HG03439 (cell line): ENCODE results near the gene FNBP1L.

Source experiments
- ATAC-seq: cut with Tn5 transposase; IDR thresholded peaks from one replicate; pipeline ENCODE4 v1.9.1; 2021; ENCODE audit warnings: mild to moderate bottlenecking, moderate library complexity; ENCODE audit not compliant: unreplicated experiment

Gene FNBP1L

DNA sequence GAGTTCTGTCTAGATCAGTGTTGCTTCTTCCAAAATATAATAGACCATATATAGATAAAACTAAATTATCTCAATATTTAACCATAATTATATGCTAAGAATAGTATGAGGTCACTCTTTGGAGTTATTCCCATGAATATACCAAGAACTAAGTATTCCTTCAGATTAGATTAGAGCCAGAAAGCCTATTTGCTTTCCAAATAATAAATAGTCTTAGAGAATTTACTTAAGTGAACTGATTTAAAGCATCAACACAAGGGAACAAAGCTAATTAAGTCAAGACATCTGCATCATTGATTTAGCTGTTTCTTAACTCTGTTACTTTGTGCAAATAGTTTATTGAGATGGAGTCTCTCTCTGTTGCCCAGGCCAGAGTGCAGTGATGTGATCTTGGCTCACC lies 35.7 kb downstream of the FNBP1L start:
- no peak for ATAC-seq

- ATAC-seq: no peak
Observed at GRCh38 chr1:93488207-93488606, 40.3 kb downstream of the FNBP1L start.

DNA sequence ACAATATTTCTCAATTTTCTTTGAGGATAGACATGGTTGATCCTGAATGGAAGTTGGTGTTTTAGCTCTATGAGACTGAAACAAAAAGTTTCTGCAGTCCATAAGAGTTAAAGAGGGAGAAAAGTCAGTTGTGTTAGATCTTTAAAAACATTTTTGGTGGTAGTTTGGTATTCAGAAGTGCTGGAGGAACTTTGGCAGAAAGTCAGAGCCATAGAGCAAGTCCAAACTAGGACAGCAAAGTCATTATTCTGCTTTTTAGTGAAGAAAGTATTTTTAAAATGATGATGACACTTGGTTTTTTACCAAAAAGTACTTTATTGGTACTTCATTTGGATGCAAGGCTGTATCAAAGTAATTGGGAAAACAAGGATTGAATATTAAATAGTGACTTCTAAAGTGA lies 41.8 kb downstream of the FNBP1L start:
- no peak for ATAC-seq

- no peak for ATAC-seq
Observed at GRCh38 chr1:93490357-93490756, 42.4 kb downstream of the FNBP1L start.

- ATAC-seq: no peak
Observed at GRCh38 chr1:93495911-93496310, 48.0 kb downstream of the FNBP1L start.

GRCh38 chr1:93496520-93496919 lies 48.6 kb downstream of the FNBP1L start:
- no peak for ATAC-seq

GRCh38 chr1:93499075-93499474 lies 51.2 kb downstream of the FNBP1L start:
- no peak for ATAC-seq

- ATAC-seq: no peak
Observed at GRCh38 chr1:93499533-93499932, 51.6 kb downstream of the FNBP1L start.

- ATAC-seq: no peak
Observed at GRCh38 chr1:93500275-93500674, 52.4 kb downstream of the FNBP1L start.

DNA sequence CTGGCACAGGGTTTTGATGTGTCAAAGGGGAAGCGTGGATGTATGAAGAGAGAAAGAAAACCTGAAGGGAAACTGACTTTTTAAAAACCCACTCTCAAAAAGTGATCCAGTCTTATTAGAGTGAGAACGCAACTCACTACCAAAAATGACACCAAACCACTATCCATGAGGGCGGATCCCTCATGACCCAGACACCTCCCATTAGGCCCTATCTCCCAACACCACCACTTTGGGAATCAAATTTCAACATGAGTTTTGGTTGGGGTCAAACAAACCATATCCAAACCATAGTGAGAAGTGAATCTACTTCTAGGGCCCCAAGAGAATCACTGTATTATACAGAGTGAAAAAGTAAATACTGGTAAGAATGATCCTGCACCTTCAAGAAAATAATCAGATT lies 53.5 kb downstream of the FNBP1L start:
- no peak for ATAC-seq

DNA sequence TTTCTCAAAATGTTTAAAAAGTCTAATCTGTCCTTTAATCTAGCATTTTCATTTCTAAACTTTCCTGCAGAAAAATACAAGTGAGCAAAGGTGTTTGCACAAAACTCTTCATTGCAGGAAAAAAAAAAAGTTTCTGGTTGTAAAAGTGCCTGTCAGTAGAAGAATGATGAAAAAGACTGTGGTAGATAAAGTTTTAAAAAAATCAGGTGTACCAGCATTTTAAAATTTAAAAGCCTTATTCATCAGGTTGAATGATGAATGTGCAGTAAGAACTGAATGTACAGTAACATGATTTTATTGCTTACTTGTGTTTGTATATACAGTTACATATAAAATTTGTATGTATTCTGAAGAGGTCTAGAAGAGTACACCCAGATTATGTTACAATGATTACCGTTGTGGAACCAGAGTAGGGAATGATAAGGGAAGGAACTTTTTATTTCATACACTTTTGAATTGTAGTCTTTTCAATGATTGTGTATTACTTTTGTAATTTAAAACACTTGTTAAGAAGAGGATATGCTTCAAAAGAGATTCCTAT lies 54.0 kb downstream of the FNBP1L start:
- no peak for ATAC-seq

- no peak for ATAC-seq
Observed at GRCh38 chr1:93502571-93502970, 54.7 kb downstream of the FNBP1L start.

- no peak for ATAC-seq
Observed at GRCh38 chr1:93503163-93503562, 55.2 kb downstream of the FNBP1L start.

- ATAC-seq: no peak
Observed at GRCh38 chr1:93503816-93504215, 55.9 kb downstream of the FNBP1L start.

- no peak for ATAC-seq
Observed at GRCh38 chr1:93504247-93505033, 56.5 kb downstream of the FNBP1L start.

DNA sequence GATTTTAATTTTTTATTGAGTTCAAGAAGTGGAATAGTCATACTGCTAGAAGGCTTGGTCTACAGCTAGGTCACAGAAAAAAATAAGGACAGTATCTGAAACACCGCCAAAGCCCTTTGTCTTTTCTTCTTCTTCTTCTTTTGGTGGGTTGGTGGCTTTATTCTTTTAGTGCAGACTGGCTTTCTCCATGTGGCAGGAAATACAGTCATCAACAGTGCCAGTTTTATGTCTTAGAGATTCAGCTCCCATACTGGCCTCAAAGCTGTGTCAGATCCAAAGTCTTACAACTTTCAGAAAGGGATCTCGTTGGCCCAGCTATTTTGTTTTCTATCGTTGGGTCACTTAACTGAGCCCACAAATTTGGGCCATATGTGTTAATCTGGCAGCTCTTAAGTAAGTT lies 58.2 kb downstream of the FNBP1L start:
- ATAC-seq: no peak

DNA sequence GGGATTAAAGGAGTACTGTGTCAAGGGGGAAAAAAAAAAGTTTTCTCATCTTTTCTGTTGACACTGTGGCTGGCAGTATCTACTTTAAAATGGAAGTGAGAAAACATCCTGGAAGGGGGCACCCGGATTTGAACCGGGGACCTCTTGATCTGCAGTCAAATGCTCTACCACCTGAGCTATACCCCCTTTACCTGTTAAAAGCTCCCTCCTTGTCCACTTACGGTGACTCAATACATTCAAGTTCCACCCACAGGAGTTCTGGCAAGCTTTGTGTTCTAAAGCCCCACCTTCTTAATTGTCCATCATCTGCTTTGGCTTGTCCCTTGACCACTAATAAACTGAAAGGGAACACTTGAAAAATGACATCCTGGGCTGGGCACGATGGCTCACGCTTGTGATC lies 68.2 kb downstream of the FNBP1L start:
- ATAC-seq: no peak

- no peak for ATAC-seq
Observed at GRCh38 chr1:93518516-93518915, 70.6 kb downstream of the FNBP1L start.

DNA sequence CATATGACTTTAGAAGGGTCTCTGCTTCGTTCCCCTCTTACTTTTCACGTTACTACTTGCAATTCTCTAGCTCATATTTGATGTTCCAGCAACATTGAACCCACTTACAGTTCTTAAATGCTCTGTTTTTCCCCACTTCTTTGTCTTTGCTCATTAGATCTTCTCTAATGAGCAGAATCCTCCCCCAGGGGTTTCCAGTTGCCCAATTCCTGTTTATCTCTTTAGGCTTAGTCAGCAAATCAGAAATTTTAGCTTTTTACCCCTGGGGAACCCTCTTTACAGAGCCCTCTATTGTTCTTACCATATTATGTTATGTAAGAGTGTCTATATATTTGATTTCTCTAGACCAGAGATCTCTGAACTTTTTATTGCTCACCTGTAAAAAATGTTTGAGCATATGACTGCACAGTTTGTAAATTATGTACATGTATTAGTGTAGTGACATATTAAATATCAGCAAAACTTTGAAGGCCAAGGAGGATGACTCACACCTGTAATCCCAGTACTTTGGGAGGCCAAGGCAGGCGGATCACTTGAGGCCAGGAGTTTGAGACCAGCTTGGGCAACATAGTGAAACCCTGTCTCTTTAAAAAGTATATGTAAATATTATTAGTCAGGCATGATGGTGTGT lies 71.4 kb downstream of the FNBP1L start:
- ATAC-seq: no peak

GRCh38 chr1:93521618-93522017 lies 73.7 kb downstream of the FNBP1L start:
- no peak for ATAC-seq

DNA sequence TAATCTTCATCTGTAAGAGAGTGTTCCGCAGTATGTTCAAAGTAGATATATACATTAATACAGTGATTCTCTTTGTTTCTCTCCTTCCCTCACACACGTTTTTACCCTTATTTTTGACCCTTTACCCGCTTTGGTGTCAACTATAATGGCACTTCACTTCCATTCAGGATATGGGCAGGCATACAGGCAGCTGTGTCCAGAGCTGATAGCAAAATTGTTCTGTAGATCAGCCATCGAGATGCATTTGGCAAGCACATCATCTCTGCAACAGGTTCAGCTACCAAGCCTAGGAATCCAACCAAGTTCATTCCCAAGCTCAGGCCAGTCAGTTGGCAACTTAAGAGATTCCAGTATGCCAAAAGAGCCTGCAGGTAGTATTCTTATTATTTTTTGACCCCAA lies 74.8 kb downstream of the FNBP1L start:
- ATAC-seq: no peak

- ATAC-seq: no peak
Observed at GRCh38 chr1:93525431-93525830, 77.5 kb downstream of the FNBP1L start.
